CD4-positive, alpha-beta T cell treated with Interleukin-12 subunit alpha and Interleukin-12 subunit beta, for 1 hour (primary cell): ENCODE data around the gene KIF4A.
"Not testable (repeated sequence)": the region's sequence is repeated elsewhere in the genome, so short reads cannot be mapped to it uniquely, and the experiment has no call there.

ENCODE experiments used
- DNase-seq: peaks from one replicate; pipeline ENCODE4 v3.0.0-alpha.2; 2020

Gene KIF4A, protein sequence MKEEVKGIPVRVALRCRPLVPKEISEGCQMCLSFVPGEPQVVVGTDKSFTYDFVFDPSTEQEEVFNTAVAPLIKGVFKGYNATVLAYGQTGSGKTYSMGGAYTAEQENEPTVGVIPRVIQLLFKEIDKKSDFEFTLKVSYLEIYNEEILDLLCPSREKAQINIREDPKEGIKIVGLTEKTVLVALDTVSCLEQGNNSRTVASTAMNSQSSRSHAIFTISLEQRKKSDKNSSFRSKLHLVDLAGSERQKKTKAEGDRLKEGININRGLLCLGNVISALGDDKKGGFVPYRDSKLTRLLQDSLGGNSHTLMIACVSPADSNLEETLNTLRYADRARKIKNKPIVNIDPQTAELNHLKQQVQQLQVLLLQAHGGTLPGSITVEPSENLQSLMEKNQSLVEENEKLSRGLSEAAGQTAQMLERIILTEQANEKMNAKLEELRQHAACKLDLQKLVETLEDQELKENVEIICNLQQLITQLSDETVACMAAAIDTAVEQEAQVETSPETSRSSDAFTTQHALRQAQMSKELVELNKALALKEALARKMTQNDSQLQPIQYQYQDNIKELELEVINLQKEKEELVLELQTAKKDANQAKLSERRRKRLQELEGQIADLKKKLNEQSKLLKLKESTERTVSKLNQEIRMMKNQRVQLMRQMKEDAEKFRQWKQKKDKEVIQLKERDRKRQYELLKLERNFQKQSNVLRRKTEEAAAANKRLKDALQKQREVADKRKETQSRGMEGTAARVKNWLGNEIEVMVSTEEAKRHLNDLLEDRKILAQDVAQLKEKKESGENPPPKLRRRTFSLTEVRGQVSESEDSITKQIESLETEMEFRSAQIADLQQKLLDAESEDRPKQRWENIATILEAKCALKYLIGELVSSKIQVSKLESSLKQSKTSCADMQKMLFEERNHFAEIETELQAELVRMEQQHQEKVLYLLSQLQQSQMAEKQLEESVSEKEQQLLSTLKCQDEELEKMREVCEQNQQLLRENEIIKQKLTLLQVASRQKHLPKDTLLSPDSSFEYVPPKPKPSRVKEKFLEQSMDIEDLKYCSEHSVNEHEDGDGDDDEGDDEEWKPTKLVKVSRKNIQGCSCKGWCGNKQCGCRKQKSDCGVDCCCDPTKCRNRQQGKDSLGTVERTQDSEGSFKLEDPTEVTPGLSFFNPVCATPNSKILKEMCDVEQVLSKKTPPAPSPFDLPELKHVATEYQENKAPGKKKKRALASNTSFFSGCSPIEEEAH

DNA sequence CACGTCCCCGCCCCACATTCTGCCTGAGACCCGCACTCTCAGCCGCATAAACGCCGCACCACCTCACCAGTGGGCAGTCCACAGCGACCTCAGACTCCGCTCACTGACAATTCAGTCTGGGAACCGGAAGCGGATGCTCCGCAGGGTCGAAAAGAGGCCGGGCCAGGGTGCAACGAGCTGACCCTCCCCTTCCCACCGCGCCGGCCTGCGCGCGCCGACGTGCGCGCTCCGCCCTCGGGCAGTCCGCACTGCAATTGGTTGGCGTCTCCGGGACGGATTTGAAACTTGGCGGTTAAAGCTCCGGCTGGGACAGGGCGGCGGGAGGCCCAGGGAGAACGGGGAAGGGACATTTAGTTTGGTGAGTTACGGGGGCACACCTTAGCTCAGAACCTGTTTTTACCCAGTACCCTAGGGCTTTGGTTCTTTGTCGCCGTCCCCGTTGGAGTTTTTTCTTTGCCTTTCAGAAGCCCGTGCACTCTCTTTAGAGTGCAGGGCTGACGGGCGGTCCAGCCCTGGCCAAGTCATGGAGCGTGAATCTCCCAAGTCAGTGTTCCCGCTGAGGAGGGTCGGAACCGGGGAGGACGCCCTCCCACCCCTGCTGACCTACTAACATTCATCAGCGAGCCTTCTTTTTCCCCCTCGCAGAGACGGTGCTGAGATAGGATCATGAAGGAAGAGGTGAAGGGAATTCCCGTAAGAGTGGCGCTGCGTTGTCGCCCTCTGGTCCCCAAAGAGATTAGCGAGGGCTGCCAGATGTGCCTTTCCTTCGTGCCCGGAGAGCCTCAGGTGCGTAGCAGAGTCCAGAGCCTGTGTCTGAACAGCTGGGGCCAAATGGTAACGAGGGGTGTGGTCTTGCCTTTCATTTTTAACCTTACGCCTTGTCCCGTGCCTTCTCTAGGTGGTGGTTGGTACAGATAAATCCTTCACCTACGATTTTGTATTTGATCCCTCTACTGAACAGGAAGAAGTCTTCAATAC is at the start of gene KIF4A, which contains the start of gene PDZD11:
TSS of gene KIF4A (plus strand) at position 312 of the 978 bp plus-strand sequence. CDS start at position 667, 355 bp downstream.
TSS of gene PDZD11 (minus strand) at position 135 of the 978 bp plus-strand sequence. CDS start 586 bp downstream, outside the sequence.
- peak; percentile 84 for DNase-seq

GRCh38 chrX:70240751-70241150 is 49.2 kb upstream of the KIF4A start:
- DNase-seq = no peak

DNA sequence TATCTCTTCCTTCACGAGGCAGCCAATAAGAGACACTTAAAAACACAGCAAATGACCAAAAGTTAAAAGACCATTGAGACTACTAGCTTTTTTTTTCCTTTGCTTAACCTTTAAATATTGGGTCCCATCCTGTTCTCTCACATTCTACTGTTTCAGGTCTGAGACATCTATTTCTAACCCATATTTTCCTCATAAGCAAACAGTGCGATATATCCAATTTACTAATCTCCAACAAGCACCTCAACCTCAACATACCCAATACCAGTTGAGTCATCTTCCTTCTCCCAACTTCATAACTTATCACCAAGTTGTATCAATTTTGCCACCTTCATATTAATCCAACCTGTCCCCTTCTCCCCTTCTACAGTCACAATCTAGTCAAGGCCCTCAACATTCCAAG is 48.4 kb upstream of the KIF4A start:
- no peak for DNase-seq

DNA sequence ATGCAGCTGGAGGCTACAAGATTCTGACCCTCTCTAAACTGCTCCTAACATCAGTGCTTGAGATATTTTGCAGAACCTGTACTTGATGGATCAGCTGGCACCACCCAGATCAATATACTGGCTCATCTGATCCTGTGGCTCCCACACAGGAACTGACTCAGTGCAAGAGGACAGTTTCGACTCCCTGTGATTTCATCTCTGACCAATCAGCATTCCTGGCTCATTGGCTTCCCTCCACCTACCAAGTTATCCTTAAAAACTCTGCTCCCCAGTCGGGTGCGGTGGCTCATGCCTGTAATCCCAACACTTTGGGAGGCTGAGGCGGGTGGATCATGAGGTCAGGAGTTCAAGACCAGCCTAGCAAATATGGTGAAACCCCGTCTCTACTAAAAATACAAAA is 46.3 kb upstream of the KIF4A start:
- not testable (repeated sequence) for DNase-seq

DNA sequence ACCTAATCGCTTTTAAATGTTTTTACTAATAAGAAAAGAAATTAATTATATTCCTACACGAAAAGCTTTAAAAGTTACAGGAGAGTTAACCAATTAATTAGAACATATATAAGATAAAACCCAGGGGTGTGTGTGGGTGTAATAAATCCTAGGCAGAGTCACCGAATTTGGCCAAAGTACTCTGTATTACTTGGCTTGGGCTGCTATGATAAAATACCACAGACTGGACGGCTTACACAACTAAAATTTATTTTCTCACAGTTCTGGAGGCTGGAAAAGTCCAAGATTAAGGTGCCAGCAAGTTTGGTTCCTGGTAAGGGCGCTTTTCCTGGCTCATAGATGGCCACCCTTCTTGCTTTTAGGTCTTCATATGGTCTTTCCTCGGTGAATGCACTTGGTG is 45.0 kb upstream of the KIF4A start:
- no peak for DNase-seq

- DNase-seq = no peak
Measured at GRCh38 chrX:70247252-70247651, 42.7 kb upstream of the KIF4A start.

GRCh38 chrX:70252491-70252890 is 37.4 kb upstream of the KIF4A start:
- no peak for DNase-seq

GRCh38 chrX:70253377-70254062 is 36.4 kb upstream of the KIF4A start:
- DNase-seq = no peak

- DNase-seq = no peak
Measured at GRCh38 chrX:70254063-70254400, 35.9 kb upstream of the KIF4A start.

GRCh38 chrX:70254909-70255308 is 35.0 kb upstream of the KIF4A start:
- no peak for DNase-seq

DNA sequence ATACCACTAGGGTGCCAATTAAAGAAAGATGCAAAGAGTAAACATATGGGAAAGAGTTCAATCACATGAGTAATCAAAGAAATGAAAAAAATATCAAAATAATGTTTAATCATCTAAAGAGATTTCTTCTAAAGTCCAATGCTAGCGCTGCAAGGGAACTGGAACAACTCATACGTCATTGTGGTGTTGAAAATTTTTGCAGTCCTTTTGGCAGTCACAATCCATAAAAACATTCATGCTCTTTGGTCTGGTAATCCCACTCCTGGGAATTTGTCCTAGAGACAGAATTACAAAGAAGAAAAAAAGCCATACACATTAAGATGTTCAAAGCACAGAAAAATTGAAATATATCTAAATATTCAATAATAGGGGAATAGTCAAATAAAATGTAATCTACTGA is 34.5 kb upstream of the KIF4A start:
- no peak for DNase-seq

DNA sequence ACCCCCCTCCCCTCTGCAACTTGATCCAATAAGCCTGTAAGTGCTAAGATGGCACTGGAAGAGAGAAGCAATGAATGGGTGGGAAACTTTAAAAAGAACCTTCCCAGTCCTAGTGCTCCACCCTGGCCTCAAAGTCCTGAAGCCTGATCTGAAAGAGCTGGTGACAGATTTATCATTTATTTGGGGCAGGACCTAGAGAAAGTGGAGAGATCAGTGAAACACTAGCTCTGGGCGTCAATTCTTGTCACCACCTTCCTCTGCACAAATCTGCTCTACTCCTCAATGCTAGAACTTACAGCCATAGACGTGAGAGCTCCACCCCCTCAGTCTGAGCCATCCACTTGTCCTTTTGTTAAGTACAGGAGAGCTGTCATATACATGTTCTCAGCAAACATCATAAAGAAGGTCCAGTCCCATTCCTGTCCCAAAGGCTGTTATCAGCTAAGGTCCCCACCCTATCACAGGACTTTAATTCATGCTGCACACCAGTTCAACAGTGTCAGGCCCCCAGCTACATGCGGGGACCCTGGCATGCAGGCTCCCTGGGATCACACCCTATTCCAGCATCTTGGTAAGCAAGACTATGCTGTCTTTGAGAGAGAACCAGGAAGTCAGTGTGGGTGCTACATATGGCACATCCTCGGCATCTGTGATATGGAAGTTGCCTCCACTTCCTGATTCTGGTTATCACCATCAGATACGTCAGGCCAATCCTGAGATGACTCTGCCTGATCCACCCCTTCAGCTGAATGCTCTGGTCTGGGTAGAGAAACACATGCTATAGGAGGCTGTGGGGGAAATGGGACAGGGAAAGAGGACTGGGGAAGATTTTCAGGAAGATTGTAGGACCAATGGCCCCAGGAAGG is 32.2 kb upstream of the KIF4A start:
- no peak for DNase-seq

- DNase-seq = no peak
Measured at GRCh38 chrX:70260104-70260503, 29.8 kb upstream of the KIF4A start, which contains the start of gene P2RY4. TSS of gene P2RY4 (minus strand) at chrX:70260204. CDS start at chrX:70259624, 580 bp downstream.

GRCh38 chrX:70262952-70263567 is 26.8 kb upstream of the KIF4A start:
- DNase-seq = peak; percentile 3

DNA sequence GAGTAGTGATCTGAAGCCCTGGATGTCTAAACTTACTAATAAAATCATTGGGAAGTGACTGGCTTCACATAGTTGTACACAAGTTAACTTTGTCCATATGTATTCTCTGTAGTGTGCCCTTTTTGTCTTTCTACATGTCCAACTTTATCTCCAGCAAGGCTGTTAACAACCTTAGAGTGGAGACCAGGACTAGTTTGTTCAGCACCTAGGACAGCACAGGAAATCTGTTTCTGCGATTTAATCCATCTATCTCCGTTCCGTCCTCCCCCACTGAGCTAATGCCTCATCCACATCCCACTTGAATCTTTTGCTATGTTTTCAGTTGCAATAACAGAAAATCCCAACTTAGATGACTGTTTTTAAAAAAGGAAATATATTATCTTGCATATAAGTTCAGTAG is 25.1 kb upstream of the KIF4A start:
- DNase-seq = no peak

DNA sequence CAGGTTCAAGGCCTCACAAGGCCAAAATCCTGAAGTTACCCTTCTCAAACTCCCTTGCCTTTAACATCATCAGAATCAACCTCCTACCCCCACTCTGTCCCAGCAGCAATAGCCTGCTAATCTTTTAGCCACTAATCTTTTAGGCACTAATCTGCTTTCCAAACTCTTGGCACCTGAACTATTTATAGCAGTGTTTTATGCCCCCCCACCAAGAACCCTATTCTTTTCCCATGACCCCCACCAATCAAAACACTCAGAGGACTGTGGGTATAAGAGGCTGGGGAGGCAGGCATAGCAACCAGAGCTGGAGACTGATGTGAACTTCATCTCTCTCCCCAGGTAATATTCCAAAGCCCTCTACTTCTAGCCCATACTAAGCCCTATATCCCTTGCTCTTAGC is 21.9 kb upstream of the KIF4A start, which contains the start of gene ARR3:
TSS of gene ARR3 (plus strand) at position 301 of the 400 bp plus-strand sequence. CDS start 1,052 bp downstream, outside the sequence.
- no peak for DNase-seq

GRCh38 chrX:70274029-70274428 is 15.9 kb upstream of the KIF4A start:
- not testable (repeated sequence) for DNase-seq

- no peak for DNase-seq
Measured at GRCh38 chrX:70279081-70279480, 10.8 kb upstream of the KIF4A start.

DNA sequence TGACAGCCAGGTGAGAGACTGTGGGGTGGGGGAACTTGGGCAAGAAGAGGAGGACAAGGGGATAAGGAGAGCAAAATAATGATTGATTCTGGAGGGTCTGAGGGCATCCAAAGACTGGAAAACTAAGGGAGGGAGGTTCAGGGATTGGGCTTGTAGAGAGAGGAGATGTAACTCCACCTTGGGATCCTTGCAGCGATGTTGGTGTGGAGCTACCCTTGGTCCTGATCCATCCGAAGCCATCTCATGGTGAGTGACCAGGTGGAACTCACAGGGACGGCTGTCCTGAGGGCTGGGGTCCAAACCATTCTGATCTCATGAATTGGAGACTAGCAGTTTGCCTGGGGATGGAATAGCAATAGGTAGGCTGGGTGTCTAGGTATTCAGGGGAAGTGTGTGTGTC is 9.3 kb upstream of the KIF4A start:
- no peak for DNase-seq
